T47D (cell line): ENCODE results near the gene RACGAP1.

ENCODE experiments used
- DNase-seq, 2 experiments: peaks; one replicate each; pipeline versions ENCODE4 v3.0.0 to v3.0.0-alpha.2; 2011 to 2012; ENCODE audit warnings: low read depth in 1 of 2, low spot score in 1 of 2
- JUND ChIP-seq: IDR thresholded peaks from 2 replicates; pipeline ENCODE4 v1.6.1; 2012; ENCODE audit warnings: low read depth
- in situ Hi-C: cut with HindIII; loops from 2 replicates; pipeline ENCODE4 v1.10.0; 2016; ENCODE audit warnings: low sequenced_read_pairs, low pct_unique_long_range_greater_than_20kb

Gene RACGAP1

GRCh38 chr12:49947593-49948226 lies 77.6 kb downstream of the RACGAP1 start:
- TF ChIP-seq JUND: no peak
- no peak for DNase-seq
- in situ Hi-C loops: no loop called here

DNA sequence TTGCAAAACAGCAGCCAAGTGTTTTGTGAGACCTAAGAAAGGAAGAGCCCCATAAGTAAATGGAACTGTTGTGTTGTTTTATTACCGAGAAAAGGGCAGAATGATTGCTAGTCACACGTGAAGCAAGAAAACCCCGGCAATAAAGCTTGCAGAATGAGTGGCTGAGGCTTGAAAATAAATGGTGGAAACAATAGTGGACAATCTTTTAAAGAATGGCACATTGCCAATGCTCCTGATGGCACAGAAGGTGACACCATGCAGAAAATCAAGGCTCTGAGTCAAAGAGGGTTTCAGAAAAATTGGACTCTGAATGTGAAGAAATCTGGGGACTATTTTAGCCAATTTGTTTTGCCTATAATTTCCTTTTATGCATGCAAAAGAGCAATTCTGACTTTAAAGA lies 78.8 kb downstream of the RACGAP1 start:
- no peak for TF ChIP-seq JUND
- in situ Hi-C loops: no loop called here
- DNase-seq: no peak

DNA sequence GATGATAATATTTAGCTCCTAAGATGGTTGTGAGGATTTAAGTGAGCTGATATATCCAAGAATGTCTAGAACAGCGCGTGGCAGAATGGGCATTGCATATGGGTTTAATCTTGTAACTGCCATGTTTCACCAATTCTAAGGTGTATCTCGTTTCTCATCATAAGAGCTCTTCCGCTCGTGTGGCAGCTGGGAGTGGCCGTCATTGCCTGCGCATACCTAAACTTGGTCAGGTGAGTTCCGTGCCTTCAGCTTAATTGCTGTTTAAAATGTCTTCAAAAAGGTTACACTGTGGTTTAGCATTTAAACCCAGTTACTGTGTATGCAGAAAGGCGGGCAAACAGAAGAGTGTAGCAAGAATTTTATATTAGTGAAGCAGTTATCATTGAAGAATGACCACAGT lies 79.2 kb downstream of the RACGAP1 start:
- TF ChIP-seq JUND: no peak
- DNase-seq: no peak
- in situ Hi-C loops: no loop called here

- in situ Hi-C loops: no loop called here
- DNase-seq: peak; percentile 83 to 85
- TF ChIP-seq JUND: no peak
Observed at GRCh38 chr12:49945394-49946080, 79.8 kb downstream of the RACGAP1 start.

DNA sequence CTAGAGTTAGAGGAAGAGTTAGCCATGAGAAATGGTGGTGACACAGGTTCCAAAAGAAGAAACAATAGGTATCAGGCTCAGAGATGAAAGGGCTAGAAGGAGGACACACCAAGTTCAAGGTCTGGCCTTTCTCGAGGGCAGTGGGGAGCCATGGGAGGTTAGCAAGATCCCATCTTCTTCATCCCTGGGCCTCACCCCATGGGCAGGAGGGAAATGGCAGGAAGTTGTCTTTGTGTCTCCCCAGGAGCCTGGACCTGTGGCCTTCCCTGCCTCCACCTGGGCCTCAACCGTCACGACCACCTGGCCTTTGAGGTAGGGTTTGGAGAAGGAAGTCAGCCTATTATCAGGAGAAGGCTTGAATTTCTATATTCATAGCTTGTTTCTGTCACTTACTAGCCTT lies 80.6 kb downstream of the RACGAP1 start:
- TF ChIP-seq JUND: no peak
- no peak for DNase-seq
- in situ Hi-C loops: no loop called here

DNA sequence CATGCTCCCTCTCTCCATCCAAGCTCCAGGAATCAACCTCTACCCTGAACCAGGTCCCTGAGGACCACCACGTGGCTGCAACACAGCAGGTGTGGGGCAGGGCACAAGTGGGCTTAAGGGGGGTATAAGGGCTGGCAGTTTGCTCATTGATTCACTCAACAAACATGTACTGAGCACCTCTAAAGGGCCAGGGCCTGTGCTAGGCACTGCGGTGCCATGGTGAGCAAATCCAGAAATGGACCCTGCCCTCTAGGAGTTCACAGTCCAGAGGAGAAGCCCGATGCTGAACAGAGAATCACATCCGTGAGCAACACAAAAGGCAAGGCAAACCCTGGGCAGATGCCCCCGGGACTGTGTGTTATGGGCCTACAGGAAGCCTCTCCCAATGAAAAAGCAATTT lies 81.2 kb downstream of the RACGAP1 start:
- DNase-seq: no peak
- in situ Hi-C loops: no loop called here
- no peak for TF ChIP-seq JUND

- in situ Hi-C loops: no loop called here
- TF ChIP-seq JUND: no peak
- no peak for DNase-seq
Observed at GRCh38 chr12:49943625-49943960, 81.7 kb downstream of the RACGAP1 start.

GRCh38 chr12:49942921-49943624 lies 82.2 kb downstream of the RACGAP1 start:
- in situ Hi-C loops: no loop called here
- peak in 1 of 2 experiments; percentile 25 for DNase-seq
- no peak for TF ChIP-seq JUND

- no peak for DNase-seq
- in situ Hi-C loops: no loop called here
- no peak for TF ChIP-seq JUND
Observed at GRCh38 chr12:49942512-49942893, 82.8 kb downstream of the RACGAP1 start.

DNA sequence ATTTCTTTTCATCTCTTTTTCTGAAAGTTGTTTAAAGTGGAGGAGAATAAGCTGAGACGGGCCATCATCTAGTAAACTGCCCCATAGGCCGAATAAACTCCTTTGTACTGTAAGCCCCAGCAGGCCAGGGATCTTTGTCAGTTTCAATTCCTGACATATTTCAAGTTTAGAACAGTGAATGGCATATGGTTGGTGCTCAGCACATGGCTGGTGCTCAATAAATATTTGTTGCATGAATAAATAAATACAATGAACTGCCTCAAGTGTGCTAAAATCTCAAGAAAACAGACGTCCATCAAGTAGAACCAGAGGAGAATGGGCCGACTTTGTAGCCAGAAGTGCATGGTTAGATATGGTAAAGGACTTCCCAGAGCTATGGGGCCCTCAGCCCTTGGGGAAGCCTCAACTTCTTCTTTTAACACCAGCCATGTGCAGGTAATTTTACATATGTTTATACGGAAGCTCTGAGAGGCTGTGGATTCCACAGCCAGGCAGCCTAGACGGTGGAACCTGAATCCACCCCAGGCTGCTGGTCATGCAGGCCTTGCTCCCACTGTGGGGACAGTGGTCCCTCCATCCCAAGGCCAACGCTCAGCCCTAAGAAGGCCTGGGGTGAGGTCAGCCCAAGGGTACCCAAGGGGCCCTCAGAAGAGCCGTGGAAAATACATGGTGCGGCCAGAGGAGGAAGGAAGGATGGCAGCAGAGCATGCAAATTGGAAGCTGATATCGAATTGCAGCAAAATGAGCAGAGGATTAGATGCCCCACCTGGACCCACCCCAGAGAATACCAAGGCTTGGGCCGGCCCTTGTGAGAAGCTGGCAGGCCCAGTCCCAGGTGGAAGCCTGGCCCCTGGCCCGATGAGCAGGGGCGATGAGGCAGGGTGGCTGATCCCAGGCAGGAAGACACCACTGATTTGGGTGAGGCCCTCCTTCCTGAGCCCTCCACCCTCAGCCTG lies 83.5 kb downstream of the RACGAP1 start:
- DNase-seq: no peak
- TF ChIP-seq JUND: no peak
- in situ Hi-C loops: no loop called here

GRCh38 chr12:49939707-49940106 lies 85.6 kb downstream of the RACGAP1 start:
- DNase-seq: no peak
- in situ Hi-C loops: no loop called here
- TF ChIP-seq JUND: no peak

DNA sequence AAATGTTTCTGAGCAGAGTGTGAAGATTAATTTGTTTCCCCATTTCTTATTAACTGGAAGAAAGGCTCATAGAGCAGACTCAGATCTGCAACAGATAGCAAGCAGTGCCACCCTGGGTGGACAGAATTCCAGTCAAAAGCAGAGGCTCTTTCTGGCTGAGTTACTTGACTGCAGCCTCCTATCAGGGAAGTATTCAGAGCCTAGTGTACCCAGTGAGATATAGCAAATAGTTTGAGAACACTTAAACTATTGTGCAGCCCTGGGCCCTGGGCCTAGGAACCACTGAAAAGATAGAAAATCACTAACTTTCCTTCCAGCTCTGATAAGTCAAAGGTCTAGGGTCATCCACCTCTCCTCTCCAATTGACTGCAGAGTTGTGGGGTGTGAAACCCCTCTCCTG lies 86.0 kb downstream of the RACGAP1 start:
- in situ Hi-C loops: no loop called here
- DNase-seq: no peak
- TF ChIP-seq JUND: no peak
